Hematopoietic multipotent progenitor cell treated with erythropoietin and hydrocortisone succinate and interleukin-3 and kit ligand, for 6 days (in vitro differentiated cells): ENCODE data around the gene NHSL1.

Experiments used
- DNase-seq: peaks from one replicate; pipeline ENCODE4 v3.0.0-alpha.2; 2015

The NHSL1 gene, protein sequence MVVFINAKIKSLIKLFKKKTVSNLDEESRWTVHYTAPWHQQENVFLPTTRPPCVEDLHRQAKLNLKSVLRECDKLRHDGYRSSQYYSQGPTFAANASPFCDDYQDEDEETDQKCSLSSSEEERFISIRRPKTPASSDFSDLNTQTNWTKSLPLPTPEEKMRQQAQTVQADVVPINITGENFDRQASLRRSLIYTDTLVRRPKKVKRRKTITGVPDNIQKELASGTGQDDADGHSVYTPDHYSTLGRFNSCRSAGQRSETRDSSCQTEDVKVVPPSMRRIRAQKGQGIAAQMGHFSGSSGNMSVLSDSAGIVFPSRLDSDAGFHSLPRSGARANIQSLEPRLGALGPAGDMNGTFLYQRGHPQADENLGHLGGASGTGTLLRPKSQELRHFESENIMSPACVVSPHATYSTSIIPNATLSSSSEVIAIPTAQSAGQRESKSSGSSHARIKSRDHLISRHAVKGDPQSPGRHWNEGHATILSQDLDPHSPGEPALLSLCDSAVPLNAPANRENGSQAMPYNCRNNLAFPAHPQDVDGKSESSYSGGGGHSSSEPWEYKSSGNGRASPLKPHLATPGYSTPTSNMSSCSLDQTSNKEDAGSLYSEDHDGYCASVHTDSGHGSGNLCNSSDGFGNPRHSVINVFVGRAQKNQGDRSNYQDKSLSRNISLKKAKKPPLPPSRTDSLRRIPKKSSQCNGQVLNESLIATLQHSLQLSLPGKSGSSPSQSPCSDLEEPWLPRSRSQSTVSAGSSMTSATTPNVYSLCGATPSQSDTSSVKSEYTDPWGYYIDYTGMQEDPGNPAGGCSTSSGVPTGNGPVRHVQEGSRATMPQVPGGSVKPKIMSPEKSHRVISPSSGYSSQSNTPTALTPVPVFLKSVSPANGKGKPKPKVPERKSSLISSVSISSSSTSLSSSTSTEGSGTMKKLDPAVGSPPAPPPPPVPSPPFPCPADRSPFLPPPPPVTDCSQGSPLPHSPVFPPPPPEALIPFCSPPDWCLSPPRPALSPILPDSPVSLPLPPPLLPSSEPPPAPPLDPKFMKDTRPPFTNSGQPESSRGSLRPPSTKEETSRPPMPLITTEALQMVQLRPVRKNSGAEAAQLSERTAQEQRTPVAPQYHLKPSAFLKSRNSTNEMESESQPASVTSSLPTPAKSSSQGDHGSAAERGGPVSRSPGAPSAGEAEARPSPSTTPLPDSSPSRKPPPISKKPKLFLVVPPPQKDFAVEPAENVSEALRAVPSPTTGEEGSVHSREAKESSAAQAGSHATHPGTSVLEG (N-terminal part only)

DNA sequence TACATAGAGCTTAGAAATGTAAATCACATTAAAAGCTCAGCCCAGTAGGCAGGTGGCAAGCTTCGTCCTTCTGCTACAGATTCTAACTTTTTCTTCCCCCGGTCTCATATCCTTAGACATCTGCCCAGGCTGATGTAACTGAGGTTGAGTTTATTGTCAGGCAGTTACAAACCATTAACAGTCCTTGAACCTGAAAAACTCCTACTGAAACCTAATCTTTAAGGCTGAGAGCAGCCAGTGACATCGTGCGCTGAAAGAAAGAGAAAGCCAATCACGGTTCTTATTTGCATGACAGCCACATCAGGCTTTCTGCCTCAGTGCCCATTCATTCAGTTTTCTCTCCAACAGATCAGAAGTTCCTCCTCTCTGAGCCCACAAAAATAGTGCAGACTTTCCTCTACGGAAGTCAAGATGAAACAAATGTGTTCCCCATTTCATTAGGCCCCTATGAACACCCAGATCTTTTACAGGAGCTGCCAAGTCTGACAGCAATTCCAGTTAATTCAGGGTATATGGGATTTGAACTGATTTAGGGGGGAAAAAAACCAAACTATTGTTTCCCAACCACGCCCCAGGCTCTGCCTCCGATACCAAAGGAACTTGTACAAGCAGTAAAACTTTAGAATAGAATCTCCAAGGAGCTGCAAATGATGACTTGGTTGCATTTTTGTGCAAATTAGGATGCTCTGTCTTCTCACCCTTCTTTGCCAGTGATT is at the start of gene NHSL1:
NHSL1 (minus strand) TSS at position 192 of the 716 bp plus-strand sequence. CDS start 204 bp downstream, outside the sequence.
- DNase-seq: peak; percentile 15

DNA sequence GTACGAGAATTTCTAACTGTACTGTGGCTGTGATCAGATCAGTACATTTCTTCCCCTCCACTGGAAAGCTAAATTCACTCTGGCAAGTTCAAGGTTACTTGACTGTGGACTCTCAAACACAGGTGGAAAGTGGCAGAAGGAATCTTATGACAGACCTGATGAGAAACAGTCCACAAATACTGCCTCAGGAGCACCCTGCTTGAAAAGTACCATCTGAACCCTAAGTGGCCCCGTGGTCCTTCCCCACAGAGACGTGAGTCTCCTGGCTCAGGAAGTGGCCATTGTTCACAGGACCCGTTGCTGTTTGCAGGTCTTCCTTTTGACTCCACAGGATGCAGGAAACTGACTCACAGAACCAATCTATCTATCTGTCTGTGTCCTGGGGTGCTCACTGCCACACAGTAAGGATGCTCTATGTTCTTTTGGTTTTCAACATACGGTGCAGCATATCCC is 47.5 kb upstream of the NHSL1 start:
- no peak for DNase-seq

DNA sequence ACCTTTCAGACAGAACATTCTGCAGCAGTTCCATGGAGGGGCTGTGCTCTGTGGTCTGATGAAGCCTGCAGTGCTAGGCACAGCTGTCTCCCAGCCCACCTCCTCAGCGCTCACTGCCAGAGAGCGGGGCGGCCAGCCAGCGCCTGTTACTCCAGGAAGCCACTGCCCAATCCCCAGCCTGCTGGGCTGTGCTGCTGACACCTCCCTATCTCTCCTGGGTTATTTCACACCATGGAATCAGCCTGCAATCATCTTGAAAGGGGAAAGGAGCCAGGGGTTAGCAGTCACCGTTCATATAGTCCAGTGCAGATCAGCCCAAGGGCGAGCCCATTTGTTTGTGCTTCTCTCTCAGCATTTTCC is 46.3 kb upstream of the NHSL1 start:
- no peak for DNase-seq

DNA sequence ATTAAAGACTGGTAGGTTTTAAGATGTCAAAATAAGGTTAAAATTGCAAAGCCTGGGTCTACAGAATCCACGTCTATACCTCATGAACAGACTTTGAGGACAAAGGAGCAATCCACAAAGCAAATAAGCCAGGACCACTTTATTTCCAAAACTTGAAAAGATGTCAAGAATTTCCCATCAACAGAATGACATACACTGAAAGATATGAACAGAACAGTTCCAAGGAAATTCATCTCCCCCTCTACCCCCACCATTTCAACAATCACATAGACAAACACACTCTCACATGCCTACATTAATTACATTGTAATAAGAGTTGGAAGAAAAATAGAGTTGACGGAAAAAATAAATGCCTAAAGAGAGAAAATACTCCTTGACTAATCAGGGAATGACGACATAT is 45.2 kb upstream of the NHSL1 start:
- DNase-seq: no peak

DNA sequence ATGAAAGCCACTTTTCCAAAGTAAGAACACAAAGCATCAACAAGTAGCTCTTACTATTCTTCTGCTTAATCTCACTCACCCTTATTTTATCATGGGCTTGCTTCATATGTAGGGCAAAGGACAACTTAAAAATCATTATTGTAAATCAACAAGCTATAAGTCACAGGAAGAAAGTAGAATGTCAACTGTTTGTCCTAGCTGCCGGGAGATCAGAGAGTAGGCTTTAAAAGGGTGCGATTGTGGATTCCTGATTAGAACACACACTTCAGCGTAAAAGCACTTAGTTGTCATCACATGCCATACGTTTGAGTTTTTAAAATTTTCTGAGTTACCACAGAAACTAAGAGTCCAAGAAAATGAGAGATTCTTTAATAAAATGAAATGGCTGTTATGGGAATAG is 44.4 kb upstream of the NHSL1 start:
- DNase-seq: no peak

DNA sequence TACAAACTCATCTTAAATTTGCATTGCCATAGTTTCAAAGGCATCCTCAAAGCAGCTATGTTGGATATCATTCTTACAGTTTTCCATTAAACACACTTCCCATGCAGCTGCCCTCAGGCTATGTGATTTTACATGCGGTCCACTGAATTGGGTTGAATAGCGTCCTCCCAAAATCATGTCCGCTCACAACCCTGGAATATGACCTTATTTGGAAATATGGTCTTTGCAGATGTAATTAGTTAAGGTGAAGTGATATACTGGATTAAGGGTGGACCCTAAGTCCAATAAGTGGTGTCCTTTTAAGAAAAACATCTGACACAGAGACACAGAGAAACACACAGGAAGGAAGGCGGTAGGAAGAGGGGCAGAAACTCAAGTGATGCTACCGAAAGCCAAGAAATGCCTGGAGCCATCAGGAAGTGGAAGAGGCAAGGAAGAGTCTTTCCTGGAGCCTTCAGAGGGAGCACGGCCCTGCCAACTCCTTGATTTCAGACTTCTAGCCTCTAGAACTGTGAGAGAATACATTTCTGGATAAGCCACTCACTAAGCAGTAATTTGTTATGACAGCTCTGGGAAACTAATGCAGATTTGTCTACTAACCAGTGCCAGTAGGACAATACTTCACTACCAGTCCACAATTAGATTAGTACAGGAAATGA is 42.7 kb upstream of the NHSL1 start:
- DNase-seq: no peak

DNA sequence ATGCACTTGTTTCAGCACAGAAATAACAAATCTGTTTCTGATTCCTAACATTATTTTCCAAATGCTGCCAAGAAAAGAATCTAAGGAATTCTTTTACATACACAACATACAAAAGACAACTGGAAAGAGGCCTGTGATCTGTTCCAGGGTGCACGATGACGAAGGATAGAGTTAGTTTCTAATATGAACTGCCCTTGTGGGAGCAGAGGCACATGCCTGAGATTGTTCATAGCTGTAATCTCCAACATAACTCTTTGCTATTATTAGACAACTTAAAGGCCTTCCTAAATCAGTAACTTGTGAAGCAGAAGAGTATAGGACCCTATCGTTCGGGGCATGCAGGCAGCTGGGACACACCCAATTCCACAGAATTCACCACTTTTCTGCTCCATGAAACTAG is 41.2 kb upstream of the NHSL1 start:
- no peak for DNase-seq

DNA sequence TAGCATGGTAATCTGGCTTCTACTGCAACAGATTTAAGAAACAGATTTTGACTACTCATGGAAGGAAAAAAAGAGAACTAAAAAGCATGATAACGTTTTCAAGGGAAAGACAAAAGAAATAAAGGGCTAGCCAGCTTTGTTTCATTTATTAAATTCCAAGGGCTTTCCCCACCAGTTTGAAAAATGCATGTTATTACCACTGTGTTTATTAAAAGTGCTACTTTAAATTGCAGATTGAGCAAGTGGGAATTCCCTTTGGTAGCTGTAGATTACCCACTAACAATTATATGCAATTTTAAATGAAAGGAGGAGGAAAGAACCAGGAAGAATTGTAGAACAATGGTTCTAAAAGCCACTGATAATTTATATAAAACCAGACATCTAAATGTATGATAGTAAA is 40.6 kb upstream of the NHSL1 start:
- no peak for DNase-seq

DNA sequence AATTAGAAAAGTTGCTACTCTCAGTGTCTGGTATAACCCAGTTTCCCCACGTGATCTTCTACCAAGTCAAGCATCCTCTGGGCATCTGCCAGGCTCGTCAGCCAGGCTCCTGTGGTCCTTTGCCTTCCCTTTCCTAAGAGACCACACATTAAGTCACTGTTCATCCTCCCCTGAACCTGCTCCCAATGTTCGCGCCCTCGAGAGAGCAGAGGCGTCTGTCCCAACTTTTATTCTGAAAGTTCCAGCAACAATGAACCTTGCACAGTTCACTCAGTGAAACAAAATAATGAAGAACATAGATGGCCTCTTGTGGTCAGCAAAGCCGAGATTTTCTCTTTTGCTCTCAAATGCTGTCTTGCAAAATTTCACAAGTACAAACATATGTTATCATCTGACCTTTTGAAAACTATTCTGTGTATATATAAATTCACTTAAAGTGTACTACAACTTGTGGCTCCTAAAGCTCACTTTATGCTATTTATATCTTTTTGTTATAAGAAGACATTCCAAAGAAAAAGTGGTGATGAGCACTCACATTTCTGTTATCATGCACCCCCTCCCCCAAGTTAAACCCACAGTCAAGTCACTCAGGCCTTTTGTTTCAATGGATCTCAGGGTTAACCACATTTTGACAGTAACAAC is 39.2 kb upstream of the NHSL1 start:
- no peak for DNase-seq

DNA sequence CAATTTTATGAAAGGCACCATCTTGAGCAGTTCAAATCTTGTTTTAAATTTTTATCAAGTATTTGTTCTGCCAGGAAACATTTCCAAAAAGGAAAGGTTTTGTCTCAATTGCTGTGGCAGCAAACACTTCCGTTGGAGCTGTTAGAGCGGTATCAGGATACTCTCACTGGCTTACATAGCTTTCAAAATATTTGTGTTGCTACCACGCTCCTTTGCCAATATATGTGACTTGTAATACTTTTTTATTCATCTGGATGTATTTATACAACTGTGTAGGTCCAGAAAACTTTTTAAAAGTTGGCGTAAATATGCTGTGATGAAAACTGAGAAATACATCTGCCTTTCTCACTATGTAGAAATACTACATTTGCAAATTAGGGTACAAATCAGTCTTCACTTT is 37.8 kb upstream of the NHSL1 start:
- no peak for DNase-seq

DNA sequence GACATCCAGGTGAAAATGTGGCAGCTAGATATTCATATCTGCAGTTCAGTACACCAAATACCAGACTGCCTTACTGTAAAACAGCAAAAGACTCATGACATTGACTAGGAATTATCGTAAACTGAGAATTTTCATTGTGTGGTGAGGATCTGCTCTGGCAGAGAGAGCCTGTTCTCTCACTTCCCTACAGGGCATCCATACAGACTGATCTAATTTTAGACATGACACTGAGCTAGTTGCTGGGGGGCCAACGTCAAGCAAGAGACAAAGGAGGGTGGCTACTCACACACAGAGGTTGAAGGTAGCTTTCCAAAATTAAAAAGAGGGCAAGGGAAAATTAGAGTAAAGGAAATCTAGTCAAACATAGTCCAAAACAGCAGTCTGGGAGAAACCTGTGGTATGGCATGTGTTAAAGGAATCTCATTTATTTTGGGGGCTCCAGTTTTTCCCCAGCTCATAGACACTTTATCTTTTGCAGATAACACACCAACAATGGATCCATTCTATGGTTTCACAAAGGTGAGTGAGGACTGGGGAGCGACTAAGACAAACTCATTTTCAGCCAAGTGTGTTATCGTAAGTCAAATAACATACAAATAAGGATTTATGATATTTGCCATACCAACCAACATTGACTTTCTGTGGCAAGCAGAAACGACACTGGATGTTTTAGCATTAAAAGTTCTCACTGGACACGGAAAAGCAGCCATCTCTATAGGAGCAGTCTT is 36.6 kb upstream of the NHSL1 start:
- DNase-seq: no peak

DNA sequence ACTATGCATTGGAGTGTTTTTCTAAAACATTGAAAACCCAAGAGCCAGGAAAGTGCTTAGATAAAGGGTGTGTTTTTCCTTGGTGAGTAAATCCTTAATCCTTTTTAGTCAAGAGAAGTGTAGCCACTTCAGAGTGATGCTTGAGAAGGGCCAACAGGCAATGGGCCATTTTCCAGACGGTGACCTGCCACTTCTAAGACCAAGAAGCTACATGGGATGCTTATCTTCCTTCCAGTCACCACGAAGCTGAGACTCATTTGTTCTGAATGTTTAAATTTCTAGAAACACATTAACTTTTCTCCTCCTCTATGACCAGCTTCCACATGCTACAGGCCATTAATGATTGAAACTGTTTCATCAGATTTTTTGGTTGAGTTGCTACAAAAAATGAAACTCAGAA is 34.4 kb upstream of the NHSL1 start:
- no peak for DNase-seq

DNA sequence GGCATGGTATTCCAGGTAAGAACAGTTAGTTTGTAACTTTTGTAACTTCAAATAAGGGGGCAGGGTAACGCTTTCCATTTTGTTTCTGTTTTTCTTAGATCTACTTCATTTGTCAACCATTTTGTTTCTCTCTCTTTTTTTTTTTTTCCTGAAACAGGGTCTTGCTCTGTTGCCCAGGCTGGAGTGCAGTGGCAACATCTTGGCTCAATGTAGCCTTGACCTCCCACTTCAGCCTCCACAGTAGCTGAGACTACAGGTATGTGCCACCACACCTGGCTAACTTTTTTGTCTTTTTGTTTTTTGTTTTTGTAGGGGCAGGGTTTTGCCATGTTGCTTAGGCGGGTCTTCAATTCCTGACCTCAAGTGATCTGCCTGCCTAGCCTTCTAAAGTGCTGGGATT is 32.1 kb upstream of the NHSL1 start:
- DNase-seq: no peak

DNA sequence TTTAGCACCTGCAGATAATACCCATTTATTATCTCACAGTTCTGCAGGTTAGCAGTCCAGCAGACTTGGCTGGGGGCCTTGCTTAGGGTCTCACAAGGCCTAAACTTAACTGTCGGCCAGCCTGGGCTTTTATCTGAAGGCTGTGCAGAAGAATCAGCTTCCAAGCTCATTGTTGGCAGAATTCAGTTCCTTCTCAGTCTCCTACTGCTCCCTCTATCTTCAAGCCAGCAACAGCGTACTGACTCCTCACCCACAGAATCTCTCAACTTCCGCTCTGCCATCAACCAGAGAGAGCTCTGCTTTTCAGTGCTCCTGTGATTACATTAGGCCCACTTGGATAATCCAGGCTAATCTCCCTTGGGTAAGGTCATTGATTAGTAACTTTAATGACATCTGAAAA is 30.2 kb upstream of the NHSL1 start:
- no peak for DNase-seq

DNA sequence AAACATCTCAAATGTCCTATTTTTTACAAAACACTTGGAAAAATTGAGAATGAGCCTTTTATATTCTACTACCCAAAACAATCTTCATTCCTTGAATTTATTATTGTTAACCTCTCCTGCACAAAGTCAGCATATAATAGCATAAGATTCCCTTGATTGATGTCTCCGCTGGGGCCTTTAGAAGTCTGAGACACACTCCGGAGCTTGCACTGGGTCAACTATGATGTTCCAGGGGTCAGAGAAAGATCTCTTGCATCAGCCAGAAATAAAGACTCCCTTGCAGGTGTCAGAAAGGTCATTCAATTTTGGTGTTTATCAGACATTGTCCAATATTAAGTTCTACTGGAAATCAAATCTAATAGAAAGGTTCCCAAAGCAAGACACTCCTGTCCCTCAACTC is 29.7 kb upstream of the NHSL1 start:
- DNase-seq: no peak

DNA sequence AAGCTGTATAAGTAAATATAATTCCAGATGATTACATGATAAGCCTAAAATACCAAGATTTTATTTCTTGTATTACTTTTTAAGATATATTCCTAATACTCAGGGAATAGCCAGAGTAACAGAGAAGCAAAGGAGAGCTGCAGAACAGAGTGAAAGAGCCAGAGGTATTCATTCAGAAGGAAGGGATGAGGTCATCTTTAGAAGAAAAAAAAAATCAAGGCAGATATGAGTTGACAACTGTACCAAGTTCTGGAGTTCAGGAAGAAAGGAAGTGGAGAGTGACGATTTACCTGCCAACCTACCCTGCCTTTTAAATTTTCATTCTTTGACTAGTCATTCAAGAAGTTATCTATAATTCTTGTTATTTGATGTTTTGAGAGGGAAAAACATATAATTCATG is 28.8 kb upstream of the NHSL1 start:
- no peak for DNase-seq

DNA sequence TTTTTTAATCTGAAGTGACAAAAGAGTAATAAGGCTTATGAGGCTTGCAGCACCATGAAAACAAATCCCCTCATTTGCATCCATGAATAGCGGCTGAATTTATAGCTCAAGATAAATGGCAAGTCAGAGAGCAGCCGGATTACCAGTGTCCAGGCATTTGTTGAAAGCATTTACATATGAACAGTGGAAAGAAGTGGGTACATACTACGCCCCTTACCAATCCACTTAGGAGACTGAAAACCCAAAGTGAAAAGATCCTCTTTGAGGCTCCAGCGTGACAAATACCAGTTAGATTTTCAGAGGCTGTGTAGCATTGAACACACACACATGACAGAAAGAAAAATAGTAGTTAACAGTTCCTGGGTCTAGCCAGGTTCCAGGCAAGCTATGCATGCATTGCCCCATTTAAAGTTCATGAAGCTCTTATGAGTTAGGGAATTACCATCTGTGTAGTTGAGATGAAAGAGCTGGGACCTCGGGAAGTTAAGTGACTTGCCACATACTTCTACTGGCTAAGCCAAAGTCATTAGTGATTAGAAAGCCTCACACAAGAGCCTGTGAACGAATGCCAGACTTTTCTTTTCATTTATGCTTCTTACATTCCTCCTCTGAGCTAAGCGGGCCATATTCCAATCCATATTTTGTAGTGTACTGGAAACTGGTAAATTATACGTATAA is 28.3 kb upstream of the NHSL1 start:
- DNase-seq: no peak

DNA sequence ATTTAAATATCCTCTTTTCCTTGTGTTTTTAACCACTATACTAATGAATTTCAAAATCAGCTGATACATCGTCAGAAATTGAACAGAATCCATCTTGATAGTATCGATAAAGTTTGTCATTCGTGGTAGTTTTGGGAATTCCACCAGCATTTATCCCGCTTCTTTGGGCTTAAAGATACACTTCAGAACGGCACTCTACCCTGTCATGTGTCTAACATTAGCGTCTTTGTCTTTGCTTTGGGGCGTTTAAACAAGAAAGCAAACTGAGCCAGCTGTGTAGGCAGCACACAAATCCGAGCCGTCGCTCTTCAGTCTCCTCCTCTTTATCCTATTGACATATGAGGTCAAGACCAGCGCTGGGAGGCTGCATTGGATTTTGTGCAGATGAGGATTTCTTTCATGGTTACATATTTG is 27.5 kb upstream of the NHSL1 start:
- no peak for DNase-seq

DNA sequence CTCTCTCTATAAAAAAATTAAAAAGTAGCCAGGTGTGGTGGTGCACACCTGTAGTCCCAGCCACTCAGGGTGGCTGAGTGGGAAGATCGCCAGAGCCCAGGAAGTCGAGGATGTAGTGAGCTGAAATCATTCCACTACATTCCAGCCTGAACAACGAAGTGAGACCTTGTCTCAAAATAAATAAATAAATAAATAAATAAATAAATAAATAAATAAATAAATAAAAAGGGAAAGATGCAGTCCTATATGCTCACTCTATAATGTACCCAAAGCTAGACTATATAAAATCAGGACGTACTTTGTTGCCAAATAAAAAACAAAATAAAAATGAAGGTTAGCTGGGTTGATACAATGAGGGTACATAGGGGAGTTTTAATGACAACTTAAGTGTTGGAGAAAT is 26.1 kb upstream of the NHSL1 start:
- DNase-seq: no peak

DNA sequence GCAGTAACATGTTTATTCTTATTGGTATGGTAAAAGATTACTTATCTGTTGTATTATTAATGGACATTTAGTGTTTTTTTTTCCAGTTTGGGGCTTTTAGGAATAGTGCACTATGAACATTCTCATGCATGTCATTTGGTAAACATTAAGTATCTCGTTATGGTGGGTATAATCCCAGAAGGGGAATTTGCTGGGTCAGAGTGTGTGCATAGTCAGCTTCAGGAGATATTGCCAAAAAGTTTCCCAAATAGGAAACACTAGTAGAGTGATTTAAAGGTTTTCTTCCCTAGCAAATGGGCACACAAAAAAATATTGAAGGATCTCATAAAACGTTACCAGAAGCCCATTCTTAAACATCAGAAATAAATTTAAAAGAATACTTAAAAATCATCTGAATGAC is 25.2 kb upstream of the NHSL1 start:
- DNase-seq: no peak
